HG02798 (cell line): Measurements from ENCODE around the gene GAREM2.

Experiments used
- ATAC-seq: cut with Tn5 transposase; IDR thresholded peaks from one replicate; pipeline ENCODE4 v1.9.1; 2021; ENCODE audit warnings: mild to moderate bottlenecking; ENCODE audit not compliant: unreplicated experiment, poor library complexity

Gene GAREM2

DNA sequence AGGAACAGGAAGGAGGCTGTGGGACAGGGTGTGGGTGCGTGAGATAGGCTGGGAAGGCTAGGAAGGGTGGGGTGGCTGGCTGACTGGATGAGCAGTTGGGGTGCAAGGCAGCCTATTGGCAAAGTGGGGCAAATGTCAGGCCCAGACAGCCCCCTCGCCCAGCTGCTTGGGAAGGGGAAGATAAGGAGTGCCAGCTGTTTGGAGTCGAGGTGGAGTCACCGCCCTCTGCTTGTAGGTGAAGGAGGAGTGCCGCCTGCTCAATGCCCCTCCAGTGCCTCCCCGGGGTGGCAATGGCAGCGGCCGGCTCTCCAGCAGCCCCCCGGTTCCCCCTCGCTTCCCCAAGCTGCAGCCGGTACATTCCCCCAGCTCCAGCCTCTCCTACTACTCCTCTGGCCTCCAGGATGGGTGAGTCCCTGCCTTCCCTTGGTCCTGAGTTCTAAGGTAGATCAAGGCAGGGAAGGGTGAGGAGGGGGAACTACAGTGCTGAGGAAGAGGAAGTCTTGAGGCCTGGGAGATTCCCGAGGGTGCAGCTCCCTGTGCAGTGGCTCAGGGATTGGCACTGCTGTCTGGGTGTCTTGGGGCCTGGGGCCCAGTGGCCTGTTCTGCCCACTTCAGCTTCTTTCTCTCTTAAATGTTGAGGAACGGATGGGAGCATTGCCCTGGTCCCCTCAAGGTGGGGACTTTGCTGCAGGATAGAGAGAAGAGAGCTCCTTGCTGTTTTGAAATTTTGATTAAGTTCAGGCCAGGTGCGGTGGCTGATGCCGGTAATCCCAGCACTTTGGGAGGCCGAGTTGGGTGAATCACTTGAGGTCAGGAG lies 13.3 kb downstream of the GAREM2 start:
- ATAC-seq: no peak

- ATAC-seq: no peak
These were observed 14.2 kb downstream of the GAREM2 start for GRCh38 chr2:26187114-26187513.

GRCh38 chr2:26187537-26188104 lies 14.7 kb downstream of the GAREM2 start:
- ATAC-seq: no peak

DNA sequence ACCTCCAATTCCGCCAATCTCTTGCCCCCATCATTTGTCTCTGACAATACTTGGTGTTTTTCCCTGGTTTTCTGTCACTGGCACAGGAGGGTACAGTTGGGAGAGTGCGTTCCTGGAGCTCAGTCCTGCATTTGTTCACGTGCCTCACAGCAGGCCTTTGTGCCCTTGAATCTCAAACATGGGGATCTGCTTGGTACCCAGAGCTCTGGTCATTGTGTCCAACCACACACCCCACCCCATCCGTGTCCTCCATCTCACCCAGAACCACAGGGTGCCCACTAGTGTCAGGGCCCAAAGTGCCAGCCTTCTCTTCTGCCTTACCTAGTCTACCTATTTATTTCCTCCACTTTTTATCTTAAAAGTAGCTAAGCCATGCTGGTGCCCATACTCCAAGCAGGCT lies 16.2 kb downstream of the GAREM2 start:
- ATAC-seq: no peak

DNA sequence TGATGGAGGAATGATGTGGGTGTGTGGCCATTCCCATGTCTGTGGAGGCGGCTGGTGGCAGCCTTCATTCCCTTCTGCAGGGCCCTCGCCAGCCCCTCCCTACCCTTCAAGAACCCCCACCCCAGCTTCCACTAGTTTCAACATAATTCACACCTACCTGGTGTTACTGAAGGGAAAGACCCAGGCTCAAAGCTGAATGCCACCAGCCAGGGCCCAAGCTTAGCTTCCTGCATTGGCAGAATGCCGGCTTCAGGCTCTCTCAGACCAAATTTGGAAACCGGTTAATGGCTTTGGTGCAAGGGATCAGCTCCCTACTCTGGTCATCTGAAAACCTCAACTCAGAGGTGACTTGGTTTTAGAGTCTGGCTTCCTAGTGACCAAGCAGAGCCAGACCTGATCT lies 16.9 kb downstream of the GAREM2 start:
- ATAC-seq: no peak

DNA sequence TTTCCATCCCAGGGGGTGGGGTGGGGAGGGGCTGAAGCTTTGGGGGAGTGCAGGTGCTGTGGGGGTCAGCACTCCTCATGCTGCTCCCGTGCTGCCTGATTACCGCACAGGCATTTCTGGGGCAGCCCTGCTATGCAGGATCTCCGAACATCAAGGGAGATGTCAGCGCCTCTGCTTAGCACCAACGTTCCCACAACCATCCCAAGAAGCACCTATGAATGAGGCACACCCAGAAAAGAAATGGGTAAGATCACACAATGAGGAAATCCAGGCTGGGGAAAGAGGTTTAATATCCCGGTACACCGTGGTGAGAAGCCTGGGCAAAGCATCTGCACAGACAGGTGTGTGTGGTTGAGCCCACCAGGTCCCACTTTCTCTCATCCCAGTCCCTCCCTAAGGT lies 17.5 kb downstream of the GAREM2 start:
- ATAC-seq: no peak

DNA sequence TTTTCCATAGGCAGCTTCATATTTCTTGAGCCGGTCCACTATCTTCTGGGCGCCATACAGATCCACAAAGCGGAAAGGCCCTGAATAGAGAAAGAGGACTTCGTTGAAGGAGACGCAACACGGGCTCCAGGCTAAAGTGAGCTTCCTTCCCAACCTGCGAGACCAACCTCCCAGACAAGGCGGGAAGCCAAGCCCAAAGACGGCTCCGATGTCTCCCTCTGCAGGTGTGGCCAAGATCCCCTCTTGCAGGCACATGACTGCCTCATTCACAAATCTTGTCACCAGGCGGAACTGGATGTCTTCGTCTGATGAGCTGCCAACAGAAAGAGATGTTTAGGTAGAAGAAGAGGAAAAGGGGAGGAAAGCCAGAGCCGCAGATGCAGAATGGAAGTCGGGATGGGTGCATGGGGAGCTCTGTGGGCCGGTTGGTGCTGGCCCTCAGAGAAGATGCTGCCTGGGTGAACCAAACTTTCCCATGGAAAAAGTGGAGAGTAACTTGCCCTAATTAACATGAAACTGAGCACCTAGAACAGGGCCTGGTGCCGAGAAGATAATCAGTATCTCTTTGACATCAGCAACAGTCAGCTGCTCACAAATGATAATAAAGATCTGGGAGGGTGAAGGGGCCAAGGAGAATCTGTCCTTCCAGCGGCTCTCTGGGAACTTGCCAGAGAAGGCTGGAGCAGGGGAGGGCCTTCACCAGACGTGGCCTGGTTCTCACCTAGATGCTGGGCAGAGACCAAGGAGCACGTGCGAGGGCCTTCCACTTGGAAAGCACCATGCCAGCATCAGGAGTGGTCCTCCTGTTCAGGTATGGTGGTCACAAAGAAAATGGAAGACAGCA lies 18.6 kb downstream of the GAREM2 start:
- ATAC-seq: no peak

DNA sequence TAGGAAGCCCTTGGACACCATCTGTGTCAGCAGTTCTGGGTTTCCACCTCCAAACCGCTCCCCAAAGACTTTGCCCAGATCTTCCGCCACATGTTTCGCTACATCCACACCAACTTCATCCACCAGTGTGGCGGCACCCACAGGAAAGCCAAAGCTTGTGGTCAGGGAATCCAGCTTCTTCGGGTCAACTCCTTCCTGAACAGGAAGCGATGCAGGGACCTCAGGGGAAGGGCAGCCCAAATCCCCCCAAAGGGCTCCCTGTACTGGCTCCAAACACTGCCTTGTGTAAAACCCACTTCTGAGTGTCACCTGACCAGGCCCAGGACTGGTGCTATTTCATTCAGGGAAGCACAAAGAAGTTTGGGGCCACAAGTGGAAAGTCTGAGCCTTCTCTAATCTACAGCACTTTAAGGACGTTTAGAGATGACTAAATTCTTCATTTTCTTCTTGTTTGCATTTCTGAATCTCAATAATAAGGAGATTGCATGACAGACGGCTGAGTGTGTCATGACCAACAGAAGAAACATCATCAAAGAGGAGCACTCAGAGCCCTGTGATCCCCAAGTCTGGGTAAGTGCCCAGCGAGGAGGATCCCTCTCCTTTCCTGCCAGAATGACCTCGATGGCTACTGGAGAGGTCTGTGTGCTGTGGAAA lies 20.8 kb downstream of the GAREM2 start:
- ATAC-seq: no peak

GRCh38 chr2:26195040-26195984 lies 22.4 kb downstream of the GAREM2 start:
- ATAC-seq: no peak

- ATAC-seq: no peak
These were observed 24.0 kb downstream of the GAREM2 start for GRCh38 chr2:26196683-26197418.

GRCh38 chr2:26197516-26197915 lies 24.6 kb downstream of the GAREM2 start:
- ATAC-seq: no peak

- ATAC-seq: no peak
These were observed 30.1 kb downstream of the GAREM2 start for GRCh38 chr2:26202981-26203490.

- no peak for ATAC-seq
These were observed 31.0 kb downstream of the GAREM2 start for GRCh38 chr2:26203906-26204305.

GRCh38 chr2:26212011-26212410 lies 39.1 kb downstream of the GAREM2 start:
- ATAC-seq: no peak

GRCh38 chr2:26214759-26215158 lies 41.9 kb downstream of the GAREM2 start:
- ATAC-seq: no peak

DNA sequence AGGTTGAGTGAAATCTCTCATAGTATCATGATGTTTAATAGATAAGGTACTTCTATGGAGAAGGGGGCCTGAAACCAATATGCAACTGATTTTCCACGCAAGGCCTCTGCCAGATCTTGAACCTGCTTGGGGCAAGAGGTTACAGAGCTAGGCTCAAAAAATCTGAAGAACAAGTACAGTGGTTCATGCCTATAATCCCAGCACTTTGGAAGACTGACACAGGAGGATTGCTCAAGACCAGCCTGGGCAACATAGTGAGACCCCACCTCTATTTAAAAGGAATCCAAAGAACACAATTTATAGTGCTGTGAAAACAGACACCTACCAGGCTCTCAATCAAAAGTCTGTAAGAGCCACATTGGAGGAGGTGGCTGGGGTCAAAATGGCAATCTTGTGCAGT lies 42.9 kb downstream of the GAREM2 start:
- ATAC-seq: no peak

- no peak for ATAC-seq
These were observed 43.7 kb downstream of the GAREM2 start for GRCh38 chr2:26216587-26216986.

DNA sequence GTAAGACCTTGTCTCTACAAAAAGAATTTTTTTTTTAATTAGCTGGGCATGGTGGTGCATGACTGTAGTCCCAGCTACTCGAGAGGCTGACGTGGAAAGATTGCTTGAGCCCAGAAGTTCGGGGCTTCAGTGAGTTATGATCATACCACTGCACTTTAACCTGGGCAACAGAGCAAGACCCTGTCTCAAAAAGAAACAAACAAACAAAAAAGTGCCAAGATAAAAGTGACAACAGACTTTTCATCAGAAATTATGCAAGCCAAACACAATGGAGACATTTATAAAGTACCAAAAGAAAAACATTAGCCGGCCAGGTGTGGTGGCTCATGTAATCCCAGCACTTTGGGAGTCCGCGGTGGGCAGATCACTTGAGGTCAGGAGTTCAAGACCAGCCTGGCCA lies 44.8 kb downstream of the GAREM2 start:
- no peak for ATAC-seq

GRCh38 chr2:26223018-26223417 lies 50.1 kb downstream of the GAREM2 start:
- no peak for ATAC-seq
